ENCODE measurements around the gene RCOR1.

- TF ChIP-seq CTCF (IDR thresholded peaks at IDR 0.05 in 8 of 11, conservative IDR thresholded peaks at IDR 0.05 in 3 of 11): no peak
- TF ChIP-seq POLR2A (IDR thresholded peaks at IDR 0.05): no peak
- TF ChIP-seq POLR2AphosphoS5 (IDR thresholded peaks at IDR 0.05): no peak
These were observed 74.2 kb downstream of the RCOR1 start for GRCh38 chr14:102666635-102667034.
